GM12891 (cell line): ENCODE results near the gene RGS5.

Source experiments
- PAX5 ChIP-seq: IDR thresholded peaks from 2 replicates; pipeline ENCODE4 v1.6.1; 2011; ENCODE audit warnings: low read length, moderate library complexity, mild to moderate bottlenecking; ENCODE audit not compliant: insufficient read depth, severe bottlenecking
- POLR2A ChIP-seq: IDR thresholded peaks from 2 replicates; pipeline ENCODE4 v1.6.1; 2011; ENCODE audit warnings: low read depth, low read length, control low read depth
- POLR2AphosphoS5 ChIP-seq: IDR thresholded peaks from 2 replicates; pipeline ENCODE4 v1.6.1; 2011; ENCODE audit warnings: low read depth, low read length, control low read depth
- POU2F2 ChIP-seq: IDR thresholded peaks from 2 replicates; pipeline ENCODE4 v1.6.1; 2011; ENCODE audit warnings: low read depth, mild to moderate bottlenecking, control low read depth, low read length, moderate library complexity
- SPI1 ChIP-seq: IDR thresholded peaks from 2 replicates; pipeline ENCODE4 v1.6.1; 2011; ENCODE audit warnings: low read depth, low read length, control low read depth
- TAF1 ChIP-seq: IDR thresholded peaks from 2 replicates; pipeline ENCODE4 v1.6.1; 2011; ENCODE audit warnings: low read depth, low read length, control low read depth

DNA sequence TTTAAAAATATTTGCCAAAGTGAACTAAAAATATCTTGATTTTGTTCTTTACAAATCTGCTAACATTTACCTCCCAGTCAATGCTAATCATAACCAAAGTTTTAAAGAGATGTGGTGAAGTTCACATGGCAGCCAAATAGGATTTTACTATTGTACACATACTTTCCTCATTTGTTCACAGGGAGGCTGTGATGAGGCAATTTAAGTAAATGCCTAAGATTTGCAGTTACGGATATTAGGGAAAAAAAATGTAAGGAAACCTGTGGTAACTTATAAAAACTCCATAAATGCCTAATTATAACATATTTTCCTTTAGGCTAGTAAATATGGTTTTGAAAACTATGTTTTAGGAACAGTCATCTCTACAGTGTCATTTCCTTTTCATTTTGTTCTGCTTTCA, 32.4 kb downstream of the RGS5 start:
- TF ChIP-seq TAF1 (no peak), POLR2A (no peak), POLR2AphosphoS5 (no peak), PAX5 (no peak), SPI1 (no peak), POU2F2 (no peak)
